ENCODE measurements around the gene PPCDC.

DNA sequence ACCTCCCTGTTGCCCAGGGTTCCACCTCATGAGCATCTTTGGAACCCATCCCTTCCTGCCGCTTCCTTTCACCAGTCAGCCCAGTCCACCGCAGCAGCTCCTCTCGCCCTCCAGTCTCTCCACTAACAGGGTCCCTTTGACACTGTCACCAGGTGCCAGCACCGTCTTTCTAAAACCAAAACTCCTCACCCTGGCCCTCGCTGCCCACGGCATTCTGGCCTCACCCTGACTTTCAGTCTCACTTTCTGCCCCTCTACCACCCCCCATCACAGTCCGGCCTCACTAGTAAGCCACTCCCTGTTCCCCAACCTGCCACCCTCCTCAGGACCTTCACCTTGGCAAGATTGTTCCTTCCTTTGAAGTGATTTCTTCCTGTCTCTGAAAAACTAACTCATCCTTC, 4.2 kb downstream of the PPCDC start:
- TF ChIP-seq, protein P1, sequence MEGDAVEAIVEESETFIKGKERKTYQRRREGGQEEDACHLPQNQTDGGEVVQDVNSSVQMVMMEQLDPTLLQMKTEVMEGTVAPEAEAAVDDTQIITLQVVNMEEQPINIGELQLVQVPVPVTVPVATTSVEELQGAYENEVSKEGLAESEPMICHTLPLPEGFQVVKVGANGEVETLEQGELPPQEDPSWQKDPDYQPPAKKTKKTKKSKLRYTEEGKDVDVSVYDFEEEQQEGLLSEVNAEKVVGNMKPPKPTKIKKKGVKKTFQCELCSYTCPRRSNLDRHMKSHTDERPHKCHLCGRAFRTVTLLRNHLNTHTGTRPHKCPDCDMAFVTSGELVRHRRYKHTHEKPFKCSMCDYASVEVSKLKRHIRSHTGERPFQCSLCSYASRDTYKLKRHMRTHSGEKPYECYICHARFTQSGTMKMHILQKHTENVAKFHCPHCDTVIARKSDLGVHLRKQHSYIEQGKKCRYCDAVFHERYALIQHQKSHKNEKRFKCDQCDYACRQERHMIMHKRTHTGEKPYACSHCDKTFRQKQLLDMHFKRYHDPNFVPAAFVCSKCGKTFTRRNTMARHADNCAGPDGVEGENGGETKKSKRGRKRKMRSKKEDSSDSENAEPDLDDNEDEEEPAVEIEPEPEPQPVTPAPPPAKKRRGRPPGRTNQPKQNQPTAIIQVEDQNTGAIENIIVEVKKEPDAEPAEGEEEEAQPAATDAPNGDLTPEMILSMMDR (IDR thresholded peaks at IDR 0.05), result no peak
- no peak for TF ChIP-seq POLR2A (IDR thresholded peaks at IDR 0.05)

All from esophagus squamous epithelium (tissue), 4 donors.